H1 (cell line): Measurements from ENCODE around the gene LPCAT1. TPM values are rescaled to one million over a fixed set of nuclear protein-coding genes. Genes with fewer than 3 reads are reported as not detected.

Source experiments
- CTCF ChIA-PET: fragments of 300-600 bp; sonication (Branson Sonifier 250); formaldehyde crosslinking; loops from one replicate; lab custom pipeline; 2021; ENCODE audit not compliant: partially characterized antibody; lab: Charles Lee
- POLR2A ChIA-PET: fragments of 300-600 bp; sonication (Branson Sonifier 250); formaldehyde crosslinking; loops from one replicate; lab custom pipeline; 2021; ENCODE audit warnings: inconsistent platforms; ENCODE audit not compliant: partially characterized antibody; lab: Charles Lee
- DNase-seq, 2 experiments: peaks; one replicate each; pipeline versions ENCODE4 v3.0.0 to v3.0.0-alpha.2; 2010 to 2022; ENCODE audit warnings: low spot score in 2 of 2, low read depth in 1 of 2, mixed read lengths in 1 of 2
- FAIRE-seq: peaks from 2 replicates; lab custom pipeline; 2011; peaks lifted over from hg19 to GRCh38; lab: Jason Lieb, UNC
- H2AFZ ChIP-seq: 2 replicates; pipeline ENCODE4 v1.8.1; 2012; ENCODE audit warnings: low read length, inconsistent platforms
- H2AK5ac ChIP-seq: 2 replicates; pipeline ENCODE4 v1.6.1; 2013; ENCODE audit warnings: low read depth, low read length
- H2BK120ac ChIP-seq: replicated peaks from 2 replicates; pipeline ENCODE3; 2013; ENCODE audit warnings: low read depth, low read length, inconsistent platforms
- H2BK12ac ChIP-seq: 2 replicates; pipeline ENCODE4 v1.6.1; 2013; ENCODE audit warnings: low read depth, low read length
- H2BK15ac ChIP-seq: 2 replicates; pipeline ENCODE4 v1.6.1; 2013; ENCODE audit warnings: low read length
- H2BK20ac ChIP-seq: 2 replicates; pipeline ENCODE4 v1.6.1; 2013; ENCODE audit warnings: low read length
- H2BK5ac ChIP-seq: 2 replicates; pipeline ENCODE4 v1.6.1; 2013; ENCODE audit warnings: low read depth, low read length
- H3K14ac ChIP-seq: 2 replicates; pipeline ENCODE4 v1.6.1; 2013; ENCODE audit warnings: inconsistent platforms; ENCODE audit not compliant: insufficient read length
- H3K18ac ChIP-seq: 2 replicates; pipeline ENCODE4 v1.6.1; 2013; ENCODE audit warnings: low read length; ENCODE audit errors: extremely low read depth
- H3K23ac ChIP-seq: 2 replicates; pipeline ENCODE4 v1.6.1; 2013; ENCODE audit warnings: inconsistent platforms; ENCODE audit not compliant: insufficient read length
- H3K23me2 ChIP-seq: 2 replicates; pipeline ENCODE4 v1.6.1; 2013; ENCODE audit warnings: low read depth, low read length
- H3K27ac ChIP-seq: 2 replicates; pipeline ENCODE4 v1.6.1; 2011; ENCODE audit warnings: low read depth, low read length, inconsistent platforms
- H3K27me3 ChIP-seq, 4 experiments: replicated peaks in 1 of 4; 1 replicate in 1 of 4; 2 replicates in 3 of 4; pipeline versions ENCODE4 v1.6.1 to v1.8.1; 2011 to 2013; ENCODE audit warnings: low read length in 3 of 4, mild to moderate bottlenecking in 3 of 4, inconsistent platforms in 2 of 4, mixed read lengths in 2 of 4, moderate library complexity in 1 of 4; ENCODE audit not compliant: control insufficient read depth in 3 of 4, insufficient read depth in 3 of 4; ENCODE audit errors: extremely low read depth in 1 of 4
- H3K36me3 ChIP-seq, 4 experiments: 2 replicates each; pipeline versions ENCODE4 v1.6.1 to v1.8.1; 2011 to 2013; ENCODE audit warnings: mild to moderate bottlenecking in 4 of 4, low read length in 3 of 4, moderate library complexity in 2 of 4, control low read depth in 1 of 4, inconsistent platforms in 1 of 4; ENCODE audit not compliant: insufficient read depth in 4 of 4, control insufficient read depth in 2 of 4
- H3K4ac ChIP-seq: replicated peaks from 2 replicates; pipeline ENCODE3; 2013; ENCODE audit warnings: low read length, low read depth, mixed read lengths, inconsistent platforms; ENCODE audit not compliant: insufficient read length
- H3K4me1 ChIP-seq, 4 experiments: replicated peaks in 1 of 4; 1 replicate in 1 of 4; 2 replicates in 3 of 4; pipeline versions ENCODE4 v1.6.1 to v1.8.1; 2011 to 2013; ENCODE audit warnings: low read length in 3 of 4, inconsistent platforms in 2 of 4, mixed read lengths in 1 of 4; ENCODE audit not compliant: insufficient read depth in 4 of 4, control insufficient read depth in 3 of 4
- H3K4me2 ChIP-seq, 2 experiments: 2 replicates each; pipeline versions ENCODE4 v1.6.1 to v1.8.1; 2011 to 2013; ENCODE audit warnings: low read depth in 2 of 2, low read length in 2 of 2, control low read depth in 1 of 2, inconsistent platforms in 1 of 2, mild to moderate bottlenecking in 1 of 2; ENCODE audit not compliant: insufficient read depth in 1 of 2
- H3K4me3 ChIP-seq, 4 experiments: fragments of 200-600, 300-600 bp in 1 of 4; sonication (generic), shearing (Covaris generic), sonication (Bioruptor Twin) in 1 of 4; 2 replicates each; pipeline versions ENCODE4 v1.5.1 to v1.8.1; 2011 to 2016; ENCODE audit warnings: low read length in 4 of 4, low read depth in 3 of 4, control low read depth in 2 of 4, inconsistent platforms in 2 of 4, mild to moderate bottlenecking in 2 of 4, mixed read lengths in 1 of 4, moderate library complexity in 1 of 4; ENCODE audit not compliant: insufficient read depth in 2 of 4; ENCODE audit errors: extremely low read depth in 1 of 4
- H3K56ac ChIP-seq: replicated peaks from 2 replicates; pipeline ENCODE3; 2013; ENCODE audit warnings: low read depth, mild to moderate bottlenecking, mixed read lengths, low read length, inconsistent platforms; ENCODE audit not compliant: insufficient read length
- H3K79me1 ChIP-seq: 2 replicates; pipeline ENCODE4 v1.6.1; 2013; ENCODE audit warnings: low read depth, low read length, control low read depth
- H3K79me2 ChIP-seq, 2 experiments: 2 replicates each; pipeline versions ENCODE4 v1.6.1 to v1.8.1; 2012 to 2013; ENCODE audit warnings: low read length in 2 of 2, mild to moderate bottlenecking in 2 of 2, inconsistent platforms in 1 of 2; ENCODE audit not compliant: insufficient read depth in 2 of 2, control insufficient read depth in 1 of 2
- H3K9ac ChIP-seq, 4 experiments: replicated peaks in 1 of 4; 1 replicate in 1 of 4; 2 replicates in 3 of 4; pipeline versions ENCODE4 v1.6.1 to v1.8.1; 2011 to 2013; ENCODE audit warnings: low read depth in 3 of 4, low read length in 3 of 4, control low read depth in 2 of 4, mild to moderate bottlenecking in 2 of 4, moderate library complexity in 2 of 4, inconsistent platforms in 1 of 4; ENCODE audit errors: extremely low read depth in 1 of 4
- H3K9me3 ChIP-seq, 2 experiments: 2 replicates each; pipeline versions ENCODE4 v1.6.1 to v1.8.1; 2012 to 2013; ENCODE audit warnings: mild to moderate bottlenecking in 2 of 2, moderate library complexity in 2 of 2, control low read depth in 1 of 2, inconsistent platforms in 1 of 2, low read depth in 1 of 2, low read length in 1 of 2, mixed read lengths in 1 of 2; ENCODE audit not compliant: insufficient read depth in 2 of 2
- H4K20me1 ChIP-seq, 2 experiments: replicated peaks in 1 of 2; 2 replicates each; pipeline versions ENCODE3 to v1.8.1; 2011 to 2013; ENCODE audit warnings: inconsistent platforms in 2 of 2, low read length in 2 of 2, mild to moderate bottlenecking in 1 of 2; ENCODE audit not compliant: insufficient read depth in 2 of 2, control insufficient read depth in 1 of 2
- H4K5ac ChIP-seq: 2 replicates; pipeline ENCODE4 v1.6.1; 2013; ENCODE audit warnings: low read length, low read depth, mixed read lengths, inconsistent platforms; ENCODE audit not compliant: insufficient read length
- H4K8ac ChIP-seq: 2 replicates; pipeline ENCODE4 v1.8.0; 2013; ENCODE audit warnings: mild to moderate bottlenecking, moderate library complexity, low read length, inconsistent platforms; ENCODE audit not compliant: insufficient read depth; ENCODE audit errors: extremely low read depth
- H4K91ac ChIP-seq: replicated peaks from 2 replicates; pipeline ENCODE3; 2013; ENCODE audit warnings: low read length, mixed read lengths, inconsistent platforms; ENCODE audit not compliant: insufficient read length
- BCL11A ChIP-seq, 2 experiments: IDR thresholded peaks; one replicate each; pipeline ENCODE4 v1.6.1; 2011; ENCODE audit warnings: low read depth in 2 of 2, low read length in 2 of 2, mild to moderate bottlenecking in 2 of 2
- CBX5 ChIP-seq: fragments of 300-800, 300-1000 bp; sonication (generic); IDR thresholded peaks from 2 replicates; pipeline ENCODE4 v1.7.1; 2016; ENCODE audit warnings: antibody characterized with exemption, low read length, low read depth
- CHD2 ChIP-seq: IDR thresholded peaks from 2 replicates; pipeline ENCODE4 v1.6.1; 2012; ENCODE audit warnings: low read length, improper control_type of control experiment
- CTCF ChIP-seq, 3 experiments: IDR thresholded peaks; 1 replicate in 2 of 3; 2 replicates in 1 of 3; pipeline versions ENCODE4 v1.5.1 to v1.6.1; 2011; ENCODE audit warnings: low read length in 3 of 3, mild to moderate bottlenecking in 3 of 3, inconsistent platforms in 2 of 3, low read depth in 1 of 3, moderate library complexity in 1 of 3; ENCODE audit not compliant: insufficient read depth in 1 of 3; ENCODE audit errors: control extremely low read depth in 1 of 3
- FOSL1 ChIP-seq: IDR thresholded peaks from 2 replicates; pipeline ENCODE4 v1.6.1; 2011; ENCODE audit warnings: mild to moderate bottlenecking, low read depth, low read length, moderate library complexity; ENCODE audit not compliant: insufficient read depth
- GABPA ChIP-seq: IDR thresholded peaks from 2 replicates; pipeline ENCODE4 v1.6.1; 2011; ENCODE audit warnings: mild to moderate bottlenecking, low read length, moderate library complexity, borderline replicate concordance; ENCODE audit not compliant: insufficient read depth
- KDM4A ChIP-seq: IDR thresholded peaks from one replicate; pipeline ENCODE4 v1.7.1; 2012; ENCODE audit warnings: low read depth, mild to moderate bottlenecking, moderate library complexity, low read length, inconsistent platforms; ENCODE audit not compliant: severe bottlenecking
- RBBP5 ChIP-seq: IDR thresholded peaks from 2 replicates; pipeline ENCODE4 v1.7.1; 2012; ENCODE audit warnings: low read depth, mild to moderate bottlenecking, inconsistent platforms, low read length, moderate library complexity, borderline replicate concordance
- RNF2 ChIP-seq: fragments of 200-900, 300-1000 bp; sonication (generic); IDR thresholded peaks from 2 replicates; pipeline ENCODE4 v1.7.1; 2016; ENCODE audit warnings: borderline replicate concordance, low read depth, mild to moderate bottlenecking, antibody characterized with exemption, low read length; ENCODE audit not compliant: poor library complexity, severe bottlenecking; ENCODE audit errors: missing control alignments
- WGBS, 2 experiments: shearing (Covaris generic) in 1 of 2; methylation state at CpG; one replicate each; pipeline versions ENCODE4 v1.1.6 to v1.1.7; 2013 to 2015; ENCODE audit warnings: low lambda C conversion rate in 2 of 2, mixed read lengths in 2 of 2, inconsistent platforms in 1 of 2, low coverage in 1 of 2, missing lambda C conversion rate in 1 of 2; ENCODE audit not compliant: insufficient replicate concordance in 2 of 2, insufficient coverage in 1 of 2, insufficient read length in 1 of 2; ENCODE audit errors: extremely low coverage in 1 of 2, missing lambda C conversion rate in 1 of 2; 5-methylcytosine and 5-hydroxymethylcytosine counted together
- polyA plus RNA-seq, 7 experiments: library from polyadenylated mRNA; depleted of rRNA in 3 of 7; stranded (reverse) in 5 of 7; unstranded in 2 of 7; fragments of >200 nt in 5 of 7; fragments of 200-250 nt in 2 of 7; gene quantifications; 1 replicate in 5 of 7; 2 replicates in 1 of 7; 4 replicates in 1 of 7; pipeline versions ENCODE4 v1.2.1 to v1.2.3, GENCODE V29; 2011 to 2013; ENCODE audit warnings: missing spikeins in 2 of 7, mixed read lengths in 2 of 7
- total RNA-seq: library from RNA; stranded (reverse); fragmentation: NEBNext Ultra II Directional; extraction: Animal tissue kit (Norgen Biotek cat#: 25700); gene quantifications from 2 replicates; pipeline ENCODE4 v1.2.1, GENCODE V29; 2021

LPCAT1 gene
- total and polyA plus RNA-seq, 2 of the 8 experiments (the other 6 are each of a cell fraction or from before 2014, with no cell fraction given) = 107 to 260 TPM

- Histone ChIP-seq H2AFZ (no peak overlapping the region), H3K23ac (no peak overlapping the region), H3K4me2 (no peak overlapping the region), H4K5ac (no peak overlapping the region), H3K79me2 (no peaks in the 10 kb centered on the region), H2AK5ac (no peak overlapping the region), H3K14ac (no peak overlapping the region), H3K18ac (no peak overlapping the region), H3K4me3 (no peak overlapping the region), H3K4me1 (peaks cover 0 to 4% (median under 1%) of the 10 kb centered on the region in 4 experiments; a peak in 2 of 7 replicates), H3K23me2 (no peaks in the 10 kb centered on the region), H3K56ac (no peak overlapping the region), H2BK5ac (peak overlapping the region; percentile 76), H3K27ac (no peak overlapping the region), H3K36me3 (peaks cover 31 to 55% (median 50%) of the 10 kb centered on the region in 4 experiments), H4K91ac (no peak overlapping the region), H2BK20ac (no peak overlapping the region), H3K9ac (no peak overlapping the region), H3K4ac (no peak overlapping the region), H4K20me1 (peaks cover 9 to 10% of the 10 kb centered on the region in 2 experiments), H2BK15ac (no peak overlapping the region), H3K27me3 (no peaks in the 10 kb centered on the region), H3K79me1 (no peaks in the 10 kb centered on the region), H2BK12ac (no peak overlapping the region), H2BK120ac (no peak overlapping the region), H3K9me3 (no peaks in the 10 kb centered on the region), H4K8ac (no peak overlapping the region)
- POLR2A ChIA-PET = interaction anchor here (0.7 to 2.5 kb wide), 8 partner anchors 13 to 164 kb away, joined by 3 to 8 read pairs (median 3); no protein-coding TSS in a partner anchor
- WGBS, 2 experiments = 73% methylated on average over 21 of the region's 21 CpGs; no CpG with 5 or more reads in 1 of the 2 experiments
- CTCF ChIA-PET = interaction anchor here (0.6 to 7.7 kb wide), 33 partner anchors 10 to 272 kb away, joined by 3 to 47 read pairs (median 5); no protein-coding TSS in a partner anchor
- no peak for FAIRE-seq
- peak in 1 of 2 experiments; percentile 76 for DNase-seq
- peak; percentile 72; the same call in 1 of the 2 replicates for TF ChIP-seq GABPA
- TF ChIP-seq CTCF (IDR thresholded peaks at IDR 0.05; ENCODE audit: control extremely low read depth in 1 of 3, insufficient read depth in 1 of 3, low read depth in 1 of 3, low read length in 3 of 3) = peak in 2 of 3 experiments; percentile 79 to 81; a peak in 3 of 4 replicates
- TF ChIP-seq BCL11A (IDR thresholded peaks at IDR 0.05; ENCODE audit: low read depth in 2 of 2, low read length in 2 of 2) = no peak
- TF ChIP-seq CBX5 = no peak
- no peak for TF ChIP-seq FOSL1
- no peak for TF ChIP-seq RBBP5
- no peak for TF ChIP-seq RNF2
- TF ChIP-seq CHD2 = no peak
- TF ChIP-seq KDM4A = no peak
Observed at GRCh38 chr5:1479581-1480188, 44.1 kb downstream of the LPCAT1 start.
